Measurements from ENCODE around the gene UNC13C. TPM values are rescaled to one million over a fixed set of nuclear protein-coding genes. Genes with fewer than 3 reads are reported as not detected.

UNC13C gene
- total and polyA plus RNA-seq, 2 of the 13 experiments (the other 11 are each of a cell fraction or from before 2014, with no cell fraction given), result 0.04 TPM; not detected in 1

DNA sequence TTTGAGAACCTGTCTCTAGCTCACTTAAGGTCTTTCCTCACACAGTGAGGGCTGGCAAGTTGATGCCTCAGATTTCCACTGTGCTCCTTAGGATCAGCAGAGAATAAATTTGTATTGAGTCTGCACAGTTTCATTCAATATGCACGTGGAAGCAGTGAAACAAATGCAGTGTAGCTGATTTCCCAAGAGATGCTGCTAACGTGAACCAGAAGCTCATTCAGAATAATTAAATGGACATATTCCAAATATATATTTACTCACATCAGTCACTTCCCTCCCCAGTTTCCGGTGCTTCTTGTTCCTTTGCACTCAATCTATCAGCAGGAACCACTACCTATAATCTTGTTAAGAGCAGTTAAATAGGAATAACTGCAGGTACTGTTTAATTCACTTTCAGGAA is 86.1 kb downstream of the UNC13C start (continued):
- no peak for TF ChIP-seq HNF4G (IDR thresholded peaks at IDR 0.05; ENCODE audit: borderline replicate concordance, low read depth, low read length)
- TF ChIP-seq HNF4G (CRISPR knock-in tag; IDR thresholded peaks at IDR 0.05; ENCODE audit: borderline replicate concordance, low read depth), result no peak
- TF ChIP-seq NFIC (IDR thresholded peaks at IDR 0.05; ENCODE audit: low read length), result no peak
- TF ChIP-seq ZNF337 (CRISPR knock-in tag; IDR thresholded peaks at IDR 0.05; ENCODE audit: borderline replicate concordance, low read depth), result no peak
- TF ChIP-seq ZFYVE20 (CRISPR knock-in tag; IDR thresholded peaks at IDR 0.05; ENCODE audit: borderline replicate concordance, low read depth), result no peak
- no peak for TF ChIP-seq RFXANK (CRISPR knock-in tag; IDR thresholded peaks at IDR 0.05)
- no peak for TF ChIP-seq ZNF496 (CRISPR knock-in tag; IDR thresholded peaks at IDR 0.05; ENCODE audit: insufficient replicate concordance)

GRCh38 chr15:54066403-54066802 is 88.2 kb downstream of the UNC13C start:
- no peaks in the 10 kb centered on the region for H4K20me1 ChIP-seq (ENCODE audit: insufficient read depth, low read length)

More at GRCh38 chr15:54066403-54066802, 88.2 kb downstream of the UNC13C start:
- no peak overlapping the region for H2AFZ ChIP-seq (ENCODE audit: low read length)
- H3K4me2 ChIP-seq (ENCODE audit: low read depth, low read length), result no peak overlapping the region
- no TSS peak for BruUV-seq (replicated peaks)
- no peaks in the 10 kb centered on the region for H3K4me1 ChIP-seq (ENCODE audit: insufficient read depth, low read length)
- intact Hi-C loops (cut with micrococcal nuclease; ENCODE audit: unreplicated experiment) (no loop called here), in situ Hi-C loops (cut with HindIII; ENCODE audit: extremely low pct_ligation_motif_present, low pct_unique_long_range_greater_than_20kb) (no loop called here)
- POLR2A ChIA-PET, result no interaction called here
- H3K9me3 ChIP-seq (ENCODE audit: low read length), result no peaks in the 10 kb centered on the region
- H3K27me3 ChIP-seq (ENCODE audit: control insufficient read depth in 1 of 2, insufficient read depth in 2 of 2, low read length in 2 of 2), result no peaks in the 10 kb centered on the region
- TF ChIP-seq ZNF589 (CRISPR knock-in tag; conservative IDR thresholded peaks at IDR 0.05) (no peak), RFX5 (IDR thresholded peaks at IDR 0.05; ENCODE audit: low read depth, low read length) (no peak), ZNF740 (CRISPR knock-in tag; IDR thresholded peaks at IDR 0.05) (no peak), HOXA9 (CRISPR knock-in tag; IDR thresholded peaks at IDR 0.05; ENCODE audit: borderline replicate concordance) (no peak), HIVEP1 (CRISPR knock-in tag; IDR thresholded peaks at IDR 0.05) (no peak), EP300 (IDR thresholded peaks at IDR 0.05; ENCODE audit: low read depth in 2 of 2, low read length in 2 of 2) (no peak), EP300 (CRISPR knock-in tag; IDR thresholded peaks at IDR 0.05; ENCODE audit: borderline replicate concordance) (no peak), NONO (IDR thresholded peaks at IDR 0.05) (no peak), NONO (CRISPR knock-in tag; conservative IDR thresholded peaks at IDR 0.05) (no peak), SUZ12 (IDR thresholded peaks at IDR 0.05; ENCODE audit: low read depth, low read length) (no peak), ZNF772 (CRISPR knock-in tag; IDR thresholded peaks at IDR 0.05) (no peak), ERF (CRISPR knock-in tag; IDR thresholded peaks at IDR 0.05) (no peak), SP4 (CRISPR knock-in tag; IDR thresholded peaks at IDR 0.05) (no peak), ZNF121 (CRISPR knock-in tag; IDR thresholded peaks at IDR 0.05) (no peak)
- TF ChIP-seq, protein P1, sequence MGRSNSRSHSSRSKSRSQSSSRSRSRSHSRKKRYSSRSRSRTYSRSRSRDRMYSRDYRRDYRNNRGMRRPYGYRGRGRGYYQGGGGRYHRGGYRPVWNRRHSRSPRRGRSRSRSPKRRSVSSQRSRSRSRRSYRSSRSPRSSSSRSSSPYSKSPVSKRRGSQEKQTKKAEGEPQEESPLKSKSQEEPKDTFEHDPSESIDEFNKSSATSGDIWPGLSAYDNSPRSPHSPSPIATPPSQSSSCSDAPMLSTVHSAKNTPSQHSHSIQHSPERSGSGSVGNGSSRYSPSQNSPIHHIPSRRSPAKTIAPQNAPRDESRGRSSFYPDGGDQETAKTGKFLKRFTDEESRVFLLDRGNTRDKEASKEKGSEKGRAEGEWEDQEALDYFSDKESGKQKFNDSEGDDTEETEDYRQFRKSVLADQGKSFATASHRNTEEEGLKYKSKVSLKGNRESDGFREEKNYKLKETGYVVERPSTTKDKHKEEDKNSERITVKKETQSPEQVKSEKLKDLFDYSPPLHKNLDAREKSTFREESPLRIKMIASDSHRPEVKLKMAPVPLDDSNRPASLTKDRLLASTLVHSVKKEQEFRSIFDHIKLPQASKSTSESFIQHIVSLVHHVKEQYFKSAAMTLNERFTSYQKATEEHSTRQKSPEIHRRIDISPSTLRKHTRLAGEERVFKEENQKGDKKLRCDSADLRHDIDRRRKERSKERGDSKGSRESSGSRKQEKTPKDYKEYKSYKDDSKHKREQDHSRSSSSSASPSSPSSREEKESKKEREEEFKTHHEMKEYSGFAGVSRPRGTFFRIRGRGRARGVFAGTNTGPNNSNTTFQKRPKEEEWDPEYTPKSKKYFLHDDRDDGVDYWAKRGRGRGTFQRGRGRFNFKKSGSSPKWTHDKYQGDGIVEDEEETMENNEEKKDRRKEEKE (IDR thresholded peaks at IDR 0.05), result no peak
- no peak for ATAC-seq
- H3K36me3 ChIP-seq (replicated peaks in 1 of 2; ENCODE audit: control insufficient read depth in 1 of 2, insufficient read depth in 2 of 2, low read length in 2 of 2), result no peaks in the 10 kb centered on the region
- FAIRE-seq, result no peak
- no peak overlapping the region for H3K4me3 ChIP-seq (replicated peaks in 1 of 3; ENCODE audit: insufficient read depth in 1 of 3, low read depth in 2 of 3, low read length in 3 of 3)
- H3K79me2 ChIP-seq (ENCODE audit: insufficient read depth, low read length), result no peaks in the 10 kb centered on the region
- no peak overlapping the region for H3K27ac ChIP-seq (ENCODE audit: extremely low read length, insufficient read depth, low read length)
- no peak for DNase-seq (ENCODE audit: low spot score)
- 0% methylated on average over 3 of the region's 3 CpGs for WGBS (ENCODE audit: low lambda C conversion rate)
- CTCF ChIA-PET (ENCODE audit: low intra/inter-chr PET ratio, low total read pairs), result no interaction called here
- H3K9ac ChIP-seq (ENCODE audit: insufficient read depth, low read depth, low read length), result no peak overlapping the region
